ENCODE data around the gene PPP2R2B.
A peak's percentile ranks its signal among the peaks of the same experiment; 100 is the strongest.

Gene PPP2R2B

DNA sequence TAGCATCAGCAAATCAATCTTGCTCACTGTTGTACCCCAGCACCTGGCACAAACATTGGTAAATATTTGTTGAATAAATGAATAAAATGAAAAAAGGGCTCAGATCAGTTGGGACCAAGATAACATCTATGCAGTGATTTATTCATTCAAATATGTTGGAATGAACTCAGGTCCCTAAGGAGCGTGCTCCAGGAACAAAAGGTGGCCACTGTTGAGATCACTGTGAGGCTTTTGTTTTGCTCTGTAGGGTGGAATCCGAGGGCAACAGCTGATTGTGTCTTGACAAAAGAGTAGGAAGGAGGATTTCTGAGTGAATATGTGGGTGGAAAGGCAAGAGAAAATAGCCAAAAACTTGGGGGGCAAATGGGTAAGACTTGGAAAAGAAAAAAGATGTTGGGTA lies 89.7 kb downstream of the PPP2R2B start:
- no peak for DNase-seq (ENCODE audit: low read depth in 3 of 3, low spot score in 1 of 3)

DNA sequence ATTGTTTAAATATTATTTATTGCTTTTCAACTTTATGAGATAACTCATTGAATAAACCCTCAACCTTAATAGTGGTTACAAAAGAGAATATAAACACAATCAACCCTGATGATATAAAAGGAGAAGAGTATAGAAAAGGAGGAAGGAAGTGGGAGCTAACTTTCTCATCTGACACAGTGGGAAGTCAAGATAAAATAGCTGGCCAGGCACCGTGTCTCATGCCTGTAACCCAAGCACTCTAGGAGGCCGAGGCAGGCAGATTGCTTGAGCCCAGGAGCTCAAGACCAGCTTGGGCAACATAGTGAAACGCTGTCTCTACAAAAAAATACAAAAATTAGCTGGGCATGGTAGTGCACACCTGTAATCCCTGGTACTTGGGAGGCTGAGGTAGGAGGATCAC lies 93.5 kb downstream of the PPP2R2B start:
- no peak for DNase-seq (ENCODE audit: low read depth in 3 of 3, low spot score in 1 of 3)

DNA sequence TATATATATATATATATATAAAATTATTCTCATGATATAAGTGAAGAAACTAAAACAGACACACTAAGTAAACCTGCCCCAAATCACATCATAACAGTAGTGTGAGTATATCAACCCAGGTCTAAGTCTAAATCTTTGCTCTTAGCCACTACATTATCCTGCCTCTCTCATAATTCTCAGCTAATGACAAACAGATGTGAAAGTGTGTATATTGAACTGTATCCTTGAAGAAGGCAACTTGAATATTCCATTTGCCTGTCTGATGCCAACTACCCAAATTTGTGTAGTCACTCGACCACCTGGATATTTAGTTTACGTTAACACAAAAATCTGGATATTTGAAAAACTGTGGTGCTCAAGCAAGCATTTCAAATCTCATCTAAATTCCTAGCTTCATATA lies 97.4 kb downstream of the PPP2R2B start:
- DNase-seq (ENCODE audit: low read depth in 3 of 3, low spot score in 1 of 3): no peak

DNA sequence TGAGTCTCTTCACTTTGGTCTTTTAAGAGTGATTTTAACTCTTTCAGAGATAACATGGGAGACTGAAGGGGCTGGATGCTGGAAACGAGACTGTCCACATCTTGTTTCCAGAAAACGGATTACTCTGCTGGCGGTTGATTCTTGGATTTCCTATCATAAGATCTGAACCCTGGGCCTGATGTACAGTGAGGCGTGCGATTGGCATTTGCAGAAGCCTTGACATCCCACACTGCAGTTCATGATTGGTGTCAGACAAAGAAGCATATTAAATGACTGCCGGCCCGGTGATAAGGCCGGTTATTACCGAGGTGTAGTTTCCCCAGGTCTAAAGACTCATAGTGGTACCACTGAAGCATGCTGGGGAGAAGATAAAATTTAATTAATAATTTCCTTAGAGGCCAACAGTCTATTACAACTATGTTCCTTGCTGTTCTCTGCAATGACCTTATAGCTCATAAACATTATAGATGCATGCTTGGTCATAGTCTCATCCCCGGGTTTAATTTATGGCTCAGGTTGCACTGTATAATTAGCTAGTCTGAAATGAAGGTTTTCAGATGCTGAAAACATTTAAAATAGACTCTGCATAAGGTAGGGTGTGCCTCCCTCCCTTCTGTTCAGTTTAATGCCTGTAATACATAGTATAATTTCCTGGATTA lies 99.2 kb downstream of the PPP2R2B start:
- no peak for DNase-seq (ENCODE audit: low read depth in 3 of 3, low spot score in 1 of 3)

DNA sequence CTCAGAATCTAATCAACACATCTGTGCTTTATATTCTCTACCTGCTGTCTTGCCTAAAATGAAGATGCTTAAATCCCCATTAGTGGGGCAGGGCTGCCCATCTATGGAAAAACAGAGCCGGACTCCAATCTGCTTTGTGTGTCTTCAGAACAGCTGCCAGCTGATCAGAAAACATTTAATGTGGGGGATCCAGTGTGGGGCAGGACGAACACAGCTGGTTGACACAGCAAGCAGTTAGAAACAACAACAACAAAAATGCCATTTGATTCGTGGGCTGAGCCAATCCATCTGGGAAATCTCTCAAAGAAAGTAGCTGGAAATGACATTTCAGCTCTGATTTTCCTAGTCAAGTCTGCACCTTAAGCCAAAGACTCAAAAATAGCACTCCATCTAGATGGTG lies 99.8 kb downstream of the PPP2R2B start:
- DNase-seq (ENCODE audit: low read depth in 3 of 3, low spot score in 1 of 3): no peak

DNA sequence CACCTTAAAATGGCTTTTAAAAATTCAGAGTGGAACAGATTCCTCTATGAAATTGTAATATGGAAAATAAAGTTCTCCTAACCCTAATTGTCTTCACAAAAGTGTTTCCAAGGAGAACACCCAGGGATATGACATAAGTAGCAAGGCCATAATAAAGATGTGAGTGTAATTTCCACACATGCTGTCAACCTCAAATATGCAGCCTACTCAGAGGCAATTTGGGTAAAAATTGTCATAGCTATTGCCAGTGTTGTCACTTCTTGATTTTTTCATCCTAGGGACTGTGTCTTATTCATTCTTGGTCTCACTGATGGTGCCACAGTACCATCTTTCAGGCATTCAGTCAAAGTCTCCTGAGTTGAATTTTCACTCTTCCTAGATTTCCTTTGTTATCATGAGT lies 100.3 kb downstream of the PPP2R2B start:
- DNase-seq (ENCODE audit: low read depth in 3 of 3, low spot score in 1 of 3): no peak

DNA sequence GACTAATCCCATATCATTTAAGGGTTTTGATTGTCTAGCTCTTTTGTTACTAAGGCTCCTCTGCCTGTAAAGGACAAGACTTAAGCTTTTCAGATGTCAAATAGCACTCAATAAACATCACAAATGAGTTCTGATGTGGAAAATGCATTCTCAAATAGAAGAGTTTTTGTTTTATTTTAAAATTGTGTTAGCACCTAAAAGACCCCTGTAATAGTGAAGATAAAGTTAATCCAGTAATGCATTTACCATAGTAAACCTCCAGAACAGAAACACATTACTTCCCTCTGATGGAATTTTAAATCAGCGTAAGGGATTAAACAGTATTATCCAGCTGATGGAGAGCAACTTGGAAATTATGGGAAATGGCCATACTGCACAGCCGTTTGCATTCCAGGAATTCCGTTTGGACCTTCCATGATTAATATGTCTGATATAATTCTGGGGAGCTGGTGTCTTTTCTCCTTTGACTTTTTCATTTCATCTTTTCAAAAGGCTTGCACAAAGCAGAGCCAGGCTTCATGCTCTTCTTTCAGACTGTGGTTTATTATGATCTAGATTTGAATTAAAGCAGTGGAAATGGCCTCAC lies 105.6 kb downstream of the PPP2R2B start:
- no peak for DNase-seq (ENCODE audit: low read depth in 3 of 3, low spot score in 1 of 3)

DNA sequence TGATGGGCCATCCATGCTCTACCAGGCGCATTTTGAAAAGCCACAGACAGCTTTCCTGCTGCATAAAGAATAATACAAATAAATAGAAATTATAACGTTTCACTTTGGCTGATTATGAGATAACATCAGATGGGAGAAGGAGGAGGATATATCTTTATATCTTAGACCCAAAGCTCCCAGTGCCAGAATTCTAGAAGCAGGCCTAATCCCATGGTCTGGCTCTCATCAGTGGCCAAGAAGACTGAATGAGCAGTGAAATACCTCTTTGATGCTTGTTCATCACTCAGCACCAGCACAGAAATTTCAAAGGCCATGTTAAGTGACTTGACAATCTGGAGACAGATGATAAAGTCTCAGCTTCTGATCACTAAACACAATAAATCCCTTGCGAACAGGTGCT lies 107.6 kb downstream of the PPP2R2B start:
- no peak for DNase-seq (ENCODE audit: low read depth in 3 of 3, low spot score in 1 of 3)

DNA sequence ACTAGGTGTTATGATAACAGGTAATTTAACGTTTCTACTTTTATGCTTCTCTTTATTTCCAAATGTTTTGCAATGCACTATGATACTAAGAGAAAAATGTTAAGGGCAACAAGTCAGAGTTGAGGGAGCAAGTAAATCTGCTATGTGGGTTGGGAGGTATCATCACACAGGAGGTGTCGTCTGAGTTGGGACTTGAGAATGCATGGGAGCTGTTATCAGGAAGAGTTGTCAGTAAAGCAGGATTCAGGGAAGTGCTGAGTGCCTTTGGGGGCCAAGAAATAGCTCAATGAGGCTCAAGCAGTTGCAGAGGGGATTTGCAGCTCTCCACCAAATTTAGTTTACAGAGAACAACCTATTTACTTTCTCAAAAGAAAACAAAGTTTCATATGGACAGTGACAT lies 108.0 kb downstream of the PPP2R2B start:
- DNase-seq (ENCODE audit: low read depth in 3 of 3, low spot score in 1 of 3): no peak

DNA sequence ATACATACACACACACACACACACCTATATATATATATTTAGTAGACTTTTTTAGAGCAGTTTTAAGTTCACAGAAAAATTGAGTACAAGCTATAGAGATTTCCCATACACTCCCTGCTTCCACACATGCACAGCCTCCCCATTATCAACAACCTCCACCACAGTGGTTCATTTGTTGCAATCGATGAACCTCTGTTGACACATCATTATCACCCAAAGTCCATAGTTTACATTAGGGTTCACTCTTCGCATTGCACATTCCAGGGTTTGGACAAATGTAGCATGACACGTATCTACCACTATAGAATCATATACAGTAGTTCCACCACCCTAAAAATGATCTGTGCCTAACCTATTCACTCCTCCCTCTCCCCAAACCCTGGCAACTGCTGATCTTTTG lies 111.0 kb downstream of the PPP2R2B start:
- no peak for DNase-seq (ENCODE audit: low read depth in 3 of 3, low spot score in 1 of 3)

DNA sequence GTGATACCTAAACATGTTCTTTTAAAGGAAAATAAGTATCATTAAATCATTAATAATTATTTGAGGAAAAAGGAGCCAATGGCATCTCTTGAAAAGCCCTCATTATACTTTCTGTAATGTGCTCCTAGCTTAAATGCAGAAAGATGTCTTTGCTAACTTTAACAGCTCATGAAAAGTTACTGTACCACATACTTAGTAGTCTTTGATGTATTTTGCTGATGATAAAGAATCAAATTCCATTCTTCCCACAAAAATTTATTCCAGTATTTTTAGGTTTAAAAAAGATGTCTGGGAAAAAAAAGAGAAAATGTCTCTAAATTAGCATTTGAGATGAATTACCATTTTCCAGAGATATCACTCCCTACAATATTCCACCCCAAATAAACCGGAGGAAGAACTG lies 112.5 kb downstream of the PPP2R2B start:
- no peak for DNase-seq (ENCODE audit: low read depth in 3 of 3, low spot score in 1 of 3)

DNA sequence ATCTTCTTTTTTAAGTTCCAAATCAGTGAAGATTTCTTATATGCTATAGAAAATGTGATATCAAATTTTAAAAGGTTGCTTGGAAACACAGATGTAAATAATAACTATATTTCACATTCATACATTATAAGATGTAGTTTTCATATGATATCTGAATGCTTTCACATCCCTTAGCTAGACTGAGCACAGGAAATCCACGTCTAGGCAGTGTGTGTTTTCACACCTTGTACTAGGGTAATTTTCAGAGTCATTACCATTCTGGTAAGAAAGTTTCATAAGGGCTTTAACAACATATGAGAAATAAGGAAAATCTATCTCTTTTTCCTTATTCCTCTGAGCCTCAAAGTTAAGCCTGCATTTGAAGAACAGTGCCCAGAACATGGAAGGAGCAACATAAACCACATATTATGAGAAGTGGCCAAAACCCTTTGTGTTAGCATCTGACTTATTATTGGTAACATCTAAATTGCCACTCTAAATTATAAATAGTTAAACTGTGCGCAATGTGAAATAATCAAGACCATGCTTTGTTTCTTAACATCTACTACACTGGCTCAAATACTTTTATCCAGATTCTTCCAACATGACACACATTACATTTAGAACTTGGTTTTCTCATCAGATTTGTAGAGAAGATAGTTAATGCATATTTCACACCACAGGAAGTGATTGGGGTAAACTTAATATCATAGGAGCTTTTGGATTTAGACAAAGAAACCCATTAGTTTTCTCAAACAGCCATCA lies 113.3 kb downstream of the PPP2R2B start:
- no peak for DNase-seq (ENCODE audit: low read depth in 3 of 3, low spot score in 1 of 3)

DNA sequence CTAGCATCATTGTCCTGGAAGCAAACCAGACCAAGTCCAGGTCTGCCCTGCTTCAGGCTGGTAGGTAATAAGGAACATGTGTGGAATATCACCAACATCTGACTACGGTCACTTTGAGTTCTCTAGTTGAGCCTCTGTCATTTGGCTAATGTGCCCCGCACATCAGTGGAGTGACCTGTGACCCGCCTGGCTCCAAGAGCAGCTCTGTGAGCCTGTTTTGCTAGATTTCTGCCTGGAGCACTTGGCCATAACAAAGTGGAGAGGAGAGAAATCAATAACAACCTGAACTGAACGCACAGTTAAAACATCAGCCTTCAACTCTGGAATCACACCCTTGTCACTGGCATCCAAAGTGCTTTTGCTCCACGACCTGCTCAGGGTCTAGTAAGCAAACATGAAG lies 115.7 kb downstream of the PPP2R2B start:
- DNase-seq (ENCODE audit: low read depth in 3 of 3, low spot score in 1 of 3): no peak

DNA sequence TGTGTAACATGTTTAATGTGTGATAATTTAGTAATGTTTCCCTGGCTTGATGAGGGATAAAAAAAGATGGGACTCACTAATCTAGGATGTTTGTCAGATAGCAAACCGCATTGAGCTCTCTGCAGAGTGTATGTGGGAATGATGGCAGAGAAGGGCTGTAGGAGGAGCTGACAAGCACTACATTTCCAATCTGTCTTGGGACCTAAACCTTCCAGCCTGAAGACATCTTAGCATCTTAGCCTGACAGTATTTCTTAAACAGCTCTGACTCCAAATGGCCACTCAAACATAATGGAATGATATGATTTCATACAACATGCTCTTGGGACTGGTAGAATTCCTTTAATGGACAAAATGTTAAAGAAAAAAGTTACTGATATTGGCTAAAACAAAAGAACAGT lies 116.7 kb downstream of the PPP2R2B start:
- no peak for DNase-seq (ENCODE audit: low read depth in 3 of 3, low spot score in 1 of 3)

DNA sequence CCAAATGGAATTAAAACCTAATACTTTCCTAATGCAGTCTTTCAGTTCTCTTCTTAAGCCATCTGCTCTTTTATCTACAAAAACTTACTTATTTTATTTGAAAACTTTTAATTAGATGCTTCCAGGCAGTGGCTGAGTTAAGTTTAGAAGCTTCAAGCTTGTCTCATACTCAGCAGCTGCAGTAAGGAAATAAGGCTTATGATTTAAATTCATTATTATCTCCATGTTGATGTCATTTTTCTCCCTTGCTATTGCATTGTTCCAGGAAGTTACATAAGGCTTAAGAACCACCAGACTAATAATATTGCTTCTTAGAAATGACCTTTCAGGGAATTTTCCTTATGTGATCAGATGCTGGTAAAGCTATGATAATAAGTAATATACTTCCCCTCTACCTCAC lies 119.6 kb downstream of the PPP2R2B start:
- no peak for DNase-seq (ENCODE audit: low read depth in 3 of 3, low spot score in 1 of 3)

DNA sequence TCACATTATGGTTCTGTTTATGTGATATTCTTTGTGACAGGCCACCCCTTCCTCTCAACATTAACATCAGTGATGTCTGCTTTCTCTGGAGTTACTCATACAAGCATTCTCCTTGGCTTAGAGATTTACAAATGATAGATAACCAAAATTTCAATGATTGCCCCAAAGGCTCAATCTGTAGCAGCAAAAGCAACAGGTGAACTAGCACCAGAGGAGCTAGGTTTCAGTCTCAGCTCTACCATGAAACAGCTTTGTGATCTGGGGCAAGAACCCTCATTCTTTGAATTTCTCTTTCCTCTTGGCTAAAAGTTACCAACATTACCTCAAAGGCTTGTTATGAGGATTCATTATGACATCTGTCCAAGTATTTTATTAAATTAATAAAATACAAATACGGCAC lies 120.5 kb downstream of the PPP2R2B start:
- no peak for DNase-seq (ENCODE audit: low read depth in 3 of 3, low spot score in 1 of 3)

DNA sequence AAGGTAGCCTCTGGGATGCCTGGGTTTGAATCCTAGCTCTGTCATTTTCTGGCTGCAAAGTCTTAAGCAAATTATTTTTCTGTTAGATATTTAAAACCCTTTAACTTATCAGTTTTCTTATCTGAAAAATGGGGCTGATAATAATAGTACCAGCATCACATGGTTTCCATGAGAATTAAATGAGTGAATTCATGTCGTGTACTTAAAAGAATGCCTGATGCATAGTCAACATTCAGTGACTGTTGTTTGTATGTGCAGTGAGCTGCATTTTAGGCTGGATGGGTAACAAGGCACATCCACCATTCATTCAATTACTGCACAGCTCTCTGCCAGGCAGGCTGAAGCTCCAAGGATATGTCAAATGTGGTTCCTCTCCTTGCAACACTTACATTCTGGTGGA lies 122.0 kb downstream of the PPP2R2B start:
- no peak for DNase-seq (ENCODE audit: low read depth in 3 of 3, low spot score in 1 of 3)

DNA sequence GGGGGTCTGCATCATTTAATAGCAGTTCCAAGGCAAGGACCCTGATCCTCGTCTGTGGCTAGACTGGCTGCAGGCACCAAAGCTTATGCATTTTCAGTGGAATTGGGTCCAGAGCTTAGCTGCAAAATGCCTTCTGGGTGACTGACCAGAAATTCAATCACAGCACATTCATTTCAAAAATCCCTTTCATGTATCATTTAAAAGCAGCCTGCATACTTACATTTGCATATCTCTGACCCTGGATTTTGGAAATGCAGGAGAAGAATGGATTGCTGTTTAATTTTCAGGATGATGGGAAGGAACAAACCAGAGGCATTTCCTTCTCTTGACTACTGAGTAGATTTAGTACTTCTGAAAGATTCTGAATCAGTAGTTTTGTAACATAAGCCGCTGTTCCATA lies 122.8 kb downstream of the PPP2R2B start:
- DNase-seq (ENCODE audit: low read depth in 3 of 3, low spot score in 1 of 3): no peak

DNA sequence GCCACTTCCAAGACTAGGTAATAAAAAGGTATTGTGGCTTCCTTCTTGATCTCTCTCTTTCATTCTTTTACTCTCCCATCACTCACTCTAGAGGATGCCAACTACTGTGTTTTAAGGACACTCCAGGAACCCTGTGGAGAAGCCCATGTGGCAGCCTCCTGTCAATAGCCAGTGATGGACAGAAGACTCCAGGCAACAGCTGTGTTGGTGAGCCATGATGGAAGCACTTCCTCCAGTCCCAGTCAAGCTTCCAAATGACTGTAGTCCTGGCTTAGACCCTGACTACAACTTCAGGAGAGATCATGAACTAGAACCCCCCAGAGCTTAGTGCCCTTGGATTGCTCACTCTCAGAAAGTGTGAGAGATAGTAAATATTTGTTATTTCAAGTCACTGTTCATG lies 123.9 kb downstream of the PPP2R2B start:
- DNase-seq (ENCODE audit: low read depth in 3 of 3, low spot score in 1 of 3): no peak

DNA sequence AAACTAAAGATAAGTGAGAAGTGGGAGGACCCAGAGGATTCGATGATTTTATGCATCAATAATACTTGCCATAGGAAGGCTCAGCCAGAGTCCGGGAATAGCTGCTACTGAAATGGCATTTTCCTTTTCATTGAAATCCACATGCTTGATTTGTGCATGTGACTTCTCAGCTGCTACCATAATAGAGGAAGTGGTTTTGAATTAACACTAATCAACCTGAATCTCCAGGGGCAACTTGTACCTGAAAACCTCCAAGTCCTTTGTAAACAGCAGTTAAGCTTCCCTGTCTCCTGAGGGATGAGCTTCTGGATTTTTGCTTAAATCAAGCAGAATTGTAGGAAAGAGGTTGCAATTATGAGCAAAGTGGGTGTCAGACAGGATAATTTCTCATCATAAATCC lies 124.9 kb downstream of the PPP2R2B start:
- DNase-seq (ENCODE audit: low read depth in 3 of 3, low spot score in 1 of 3): no peak

DNA sequence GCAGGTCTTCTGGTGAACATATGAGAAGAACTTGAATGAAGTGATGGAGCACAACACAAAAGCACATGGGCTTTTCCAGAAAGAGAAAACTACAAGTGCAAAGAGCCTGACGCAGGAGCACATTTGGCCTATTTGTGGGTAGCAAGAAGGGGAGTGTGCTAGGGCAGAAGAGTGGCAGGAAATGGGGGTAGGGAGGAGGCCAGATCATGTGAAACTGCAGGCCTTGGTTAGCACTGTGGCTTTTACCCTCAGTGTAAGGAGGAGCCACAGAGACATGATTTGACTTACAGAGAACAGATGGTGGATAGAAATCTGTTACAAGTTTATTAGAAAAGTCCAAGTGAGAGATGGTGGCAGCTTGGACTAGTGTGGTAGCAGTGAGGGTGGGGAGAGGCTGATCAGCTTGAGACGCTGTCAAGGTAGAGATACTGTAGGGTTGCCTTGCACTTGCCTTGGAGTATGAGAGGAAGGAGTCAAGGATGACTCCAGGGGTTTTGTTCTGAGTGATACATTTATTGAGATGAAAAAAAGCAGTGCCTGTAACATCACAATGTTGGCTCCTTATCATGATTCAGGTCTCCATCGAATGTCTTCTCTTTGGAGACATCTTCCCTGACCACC lies 126.7 kb downstream of the PPP2R2B start:
- DNase-seq (ENCODE audit: low read depth in 3 of 3, low spot score in 1 of 3): peak in 2 of 3 donors; percentile 8

DNA sequence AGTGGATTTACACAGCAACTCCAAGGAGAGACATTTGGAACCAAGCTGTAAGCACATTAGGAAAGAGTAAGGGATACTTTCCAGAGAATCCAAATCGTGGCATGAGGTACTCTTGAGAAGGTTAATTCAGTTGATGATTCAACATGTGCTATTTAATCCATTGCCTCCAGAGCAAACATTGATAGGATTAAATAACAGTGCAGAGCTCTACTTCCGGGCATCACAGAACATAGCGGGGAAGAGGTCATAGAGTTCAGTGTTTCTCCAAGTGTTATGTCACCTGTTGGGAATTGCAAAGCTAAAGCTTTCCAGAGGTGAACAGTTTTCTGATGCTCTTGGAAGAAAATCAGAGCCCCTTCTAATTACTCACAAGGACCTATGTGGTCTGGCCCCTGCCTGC lies 127.5 kb downstream of the PPP2R2B start:
- DNase-seq (ENCODE audit: low read depth in 3 of 3, low spot score in 1 of 3): no peak
